ENCODE measurements around the gene AUTS2. TPM values are rescaled to one million over a fixed set of nuclear protein-coding genes. Genes with fewer than 3 reads are reported as not detected.

AUTS2 gene
- total RNA-seq, 1 donor from 2014 or later: 53.0 TPM

GRCh38 chr7:70043015-70043538 is 444.8 kb downstream of the AUTS2 start:
- H3K27me3 ChIP-seq: no peaks in the 10 kb centered on the region
- H3K4me1 ChIP-seq: peaks cover 25% of the 10 kb centered on the region
- H3K9me3 ChIP-seq: no peaks in the 10 kb centered on the region
- no peak overlapping the region for H3K4me3 ChIP-seq
- H3K27ac ChIP-seq: no peak overlapping the region
- H3K36me3 ChIP-seq: no peaks in the 10 kb centered on the region
- TF ChIP-seq POLR2A (IDR thresholded peaks at IDR 0.05) (no peak), POLR2AphosphoS5 (IDR thresholded peaks at IDR 0.05; ENCODE audit: insufficient read depth in 1 of 2, low read depth in 1 of 2) (no peak)
- TF ChIP-seq, protein P1, sequence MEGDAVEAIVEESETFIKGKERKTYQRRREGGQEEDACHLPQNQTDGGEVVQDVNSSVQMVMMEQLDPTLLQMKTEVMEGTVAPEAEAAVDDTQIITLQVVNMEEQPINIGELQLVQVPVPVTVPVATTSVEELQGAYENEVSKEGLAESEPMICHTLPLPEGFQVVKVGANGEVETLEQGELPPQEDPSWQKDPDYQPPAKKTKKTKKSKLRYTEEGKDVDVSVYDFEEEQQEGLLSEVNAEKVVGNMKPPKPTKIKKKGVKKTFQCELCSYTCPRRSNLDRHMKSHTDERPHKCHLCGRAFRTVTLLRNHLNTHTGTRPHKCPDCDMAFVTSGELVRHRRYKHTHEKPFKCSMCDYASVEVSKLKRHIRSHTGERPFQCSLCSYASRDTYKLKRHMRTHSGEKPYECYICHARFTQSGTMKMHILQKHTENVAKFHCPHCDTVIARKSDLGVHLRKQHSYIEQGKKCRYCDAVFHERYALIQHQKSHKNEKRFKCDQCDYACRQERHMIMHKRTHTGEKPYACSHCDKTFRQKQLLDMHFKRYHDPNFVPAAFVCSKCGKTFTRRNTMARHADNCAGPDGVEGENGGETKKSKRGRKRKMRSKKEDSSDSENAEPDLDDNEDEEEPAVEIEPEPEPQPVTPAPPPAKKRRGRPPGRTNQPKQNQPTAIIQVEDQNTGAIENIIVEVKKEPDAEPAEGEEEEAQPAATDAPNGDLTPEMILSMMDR (IDR thresholded peaks at IDR 0.05): no peak
- intact Hi-C loops (cut with DNase I): no loop called here
- no peak for DNase-seq (ENCODE audit: extremely low spot score in 2 of 2)

DNA sequence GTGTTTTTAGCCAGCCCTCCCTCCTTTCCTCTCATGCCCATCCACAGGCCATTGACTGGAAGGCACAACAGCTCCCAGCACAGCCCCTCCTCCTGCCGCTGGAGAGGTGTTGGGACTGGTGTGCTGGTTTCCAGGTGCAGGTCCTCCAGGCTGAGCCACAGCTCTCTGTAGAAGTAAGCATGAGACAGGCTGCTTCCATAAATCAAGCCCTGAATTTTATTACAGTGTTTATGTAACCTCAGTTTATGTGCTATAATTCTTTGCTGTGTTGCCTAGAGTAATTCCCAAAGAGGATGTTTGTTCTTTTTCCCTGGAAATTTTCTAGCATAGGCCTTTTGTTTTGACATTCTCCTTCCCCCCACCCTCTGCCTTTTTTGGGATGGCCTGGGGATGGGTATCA is 445.8 kb downstream of the AUTS2 start:
- intact Hi-C loops (cut with DNase I): no loop called here
- Histone ChIP-seq H3K27me3 (no peaks in the 10 kb centered on the region), H3K27ac (no peak overlapping the region), H3K4me1 (peaks cover 25% of the 10 kb centered on the region), H3K9me3 (no peaks in the 10 kb centered on the region), H3K4me3 (no peak overlapping the region), H3K36me3 (no peaks in the 10 kb centered on the region)
- no peak for DNase-seq (ENCODE audit: extremely low spot score in 2 of 2)
- TF ChIP-seq POLR2A (IDR thresholded peaks at IDR 0.05): no peak
- TF ChIP-seq, protein P1 (IDR thresholded peaks at IDR 0.05): no peak
- TF ChIP-seq POLR2AphosphoS5 (IDR thresholded peaks at IDR 0.05; ENCODE audit: insufficient read depth in 1 of 2, low read depth in 1 of 2): peak in 1 of 2 donors; percentile 15

DNA sequence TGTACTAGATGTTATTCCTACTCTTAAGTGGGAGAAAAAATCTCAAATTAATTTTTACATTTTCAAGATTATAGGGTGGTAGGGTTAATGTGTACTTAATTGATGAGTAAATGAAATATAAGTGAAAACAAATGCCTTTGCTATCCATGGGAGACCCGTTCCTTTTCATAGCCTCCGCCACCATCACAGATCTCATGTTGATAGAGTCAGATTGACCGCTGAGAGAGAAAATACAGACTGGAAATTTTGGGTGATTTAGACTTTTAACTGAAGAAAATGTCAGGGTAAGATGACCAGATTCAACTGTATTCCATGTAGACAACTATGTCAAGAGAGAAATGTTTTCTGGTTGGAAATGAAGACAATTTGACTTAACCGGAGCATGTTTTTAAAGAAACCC is 446.2 kb downstream of the AUTS2 start:
- Histone ChIP-seq H3K4me3 (no peak overlapping the region), H3K27ac (no peak overlapping the region), H3K36me3 (no peaks in the 10 kb centered on the region), H3K4me1 (peaks cover 25% of the 10 kb centered on the region), H3K9me3 (no peaks in the 10 kb centered on the region), H3K27me3 (no peaks in the 10 kb centered on the region)
- intact Hi-C loops (cut with DNase I): no loop called here
- DNase-seq (ENCODE audit: extremely low spot score in 2 of 2): no peak
- TF ChIP-seq POLR2AphosphoS5 (IDR thresholded peaks at IDR 0.05; ENCODE audit: insufficient read depth in 1 of 2, low read depth in 1 of 2): no peak
- TF ChIP-seq, protein P1 (IDR thresholded peaks at IDR 0.05): no peak
- TF ChIP-seq POLR2A (IDR thresholded peaks at IDR 0.05): no peak

- Histone ChIP-seq H3K36me3 (no peaks in the 10 kb centered on the region), H3K27ac (no peak overlapping the region), H3K4me3 (no peak overlapping the region), H3K4me1 (peaks cover 25% of the 10 kb centered on the region), H3K9me3 (no peaks in the 10 kb centered on the region), H3K27me3 (no peaks in the 10 kb centered on the region)
- intact Hi-C loops (cut with DNase I): no loop called here
- TF ChIP-seq, protein P1 (IDR thresholded peaks at IDR 0.05): no peak
- TF ChIP-seq POLR2AphosphoS5 (IDR thresholded peaks at IDR 0.05; ENCODE audit: insufficient read depth in 1 of 2, low read depth in 1 of 2) (no peak), POLR2A (IDR thresholded peaks at IDR 0.05) (no peak)
- no peak for DNase-seq (ENCODE audit: extremely low spot score in 2 of 2)
Observed at GRCh38 chr7:70044981-70045380, 446.7 kb downstream of the AUTS2 start.

GRCh38 chr7:70047384-70047783 is 449.1 kb downstream of the AUTS2 start:
- intact Hi-C loops (cut with DNase I): no loop called here
- H3K36me3 ChIP-seq: no peaks in the 10 kb centered on the region
- peaks cover 21% of the 10 kb centered on the region for H3K4me1 ChIP-seq
- TF ChIP-seq, protein P1 (IDR thresholded peaks at IDR 0.05): no peak
- TF ChIP-seq POLR2A (IDR thresholded peaks at IDR 0.05): no peak
- no peak for TF ChIP-seq POLR2AphosphoS5 (IDR thresholded peaks at IDR 0.05; ENCODE audit: insufficient read depth in 1 of 2, low read depth in 1 of 2)
- H3K27me3 ChIP-seq: no peaks in the 10 kb centered on the region
- H3K4me3 ChIP-seq: no peak overlapping the region
- H3K27ac ChIP-seq: no peak overlapping the region
- DNase-seq (ENCODE audit: extremely low spot score in 2 of 2): no peak
- H3K9me3 ChIP-seq: no peaks in the 10 kb centered on the region

Measured in vagina (tissue), 2 donors.